SK-N-MC (cell line): ENCODE measurements around the gene SSR1.

Source experiments
- DNase-seq: peaks from one replicate; pipeline ENCODE4 v3.0.0-alpha.2; 2011; ENCODE audit warnings: low read depth, low spot score
- H3K27ac ChIP-seq: fragments of 200-600 bp; sonication (generic); 2 replicates; pipeline ENCODE4 v1.5.1; 2016; ENCODE audit warnings: mixed run types
- H3K36me3 ChIP-seq: fragments of 200-600 bp; sonication (generic); 2 replicates; pipeline ENCODE4 v1.6.1; 2017; ENCODE audit warnings: antibody characterized with exemption, low read length, mixed read lengths; ENCODE audit not compliant: insufficient read depth
- H3K4me3 ChIP-seq: fragments of 200-600 bp; sonication (generic); 2 replicates; pipeline ENCODE4 v1.5.1; 2016
- H3K9ac ChIP-seq: fragments of 200-600 bp; sonication (generic); 2 replicates; pipeline ENCODE4 v1.8.0; 2017; ENCODE audit warnings: mixed run types, mixed read lengths; ENCODE audit not compliant: insufficient read length
- H3K9me3 ChIP-seq: fragments of 200-600 bp; sonication (generic); 2 replicates; pipeline ENCODE4 v1.6.1; 2017; ENCODE audit warnings: low read depth, mild to moderate bottlenecking, antibody characterized with exemption, low read length, moderate library complexity, mixed read lengths
- EZH2 ChIP-seq: fragments of 200-600 bp; sonication (generic); IDR thresholded peaks from one replicate; pipeline ENCODE4 v1.6.1; 2017; ENCODE audit warnings: antibody characterized with exemption
- FOXP2 ChIP-seq: optimal IDR thresholded peaks from 2 replicates; pipeline ENCODE3; 2011; ENCODE audit warnings: mild to moderate bottlenecking, moderate library complexity; ENCODE audit not compliant: insufficient read depth; ENCODE audit errors: extremely low read length, control extremely low read depth
- POLR2AphosphoS5 ChIP-seq: IDR thresholded peaks from 2 replicates; pipeline ENCODE4 v1.6.1; 2012; ENCODE audit warnings: mild to moderate bottlenecking, low read depth, low read length, borderline replicate concordance

The SSR1 gene

DNA sequence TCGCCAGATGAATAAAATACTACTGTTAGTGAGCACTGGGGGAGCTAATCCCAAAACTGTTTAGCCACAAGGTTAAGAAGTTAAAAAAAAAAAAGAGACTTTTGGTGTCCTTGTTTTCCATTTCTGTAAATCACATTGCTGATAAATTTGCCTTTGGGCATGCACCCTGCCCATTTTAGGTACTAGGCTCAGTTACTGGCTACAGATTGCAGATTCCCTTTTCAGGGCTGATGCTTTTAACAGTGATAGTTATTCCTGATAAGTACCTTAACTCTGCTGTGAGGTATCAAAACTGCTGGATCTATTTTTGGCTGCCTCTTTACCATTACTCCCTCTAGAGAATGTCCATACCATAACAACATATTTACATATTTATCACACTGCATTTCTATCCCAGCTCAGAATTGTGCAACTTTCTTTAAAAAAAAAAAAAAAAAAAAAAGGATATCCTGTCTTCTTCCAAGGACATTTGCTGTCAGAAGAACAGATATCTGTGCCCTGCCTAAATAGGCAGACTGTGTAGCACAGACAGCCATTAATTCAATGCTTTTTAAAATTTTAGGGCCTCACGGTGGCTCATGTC, 94.5 kb downstream of the SSR1 start:
- peak overlapping the region; percentile 69 for H3K27ac ChIP-seq
- no peak overlapping the region for H3K9ac ChIP-seq
- H3K4me3 ChIP-seq: no peak overlapping the region
- DNase-seq: no peak
- H3K9me3 ChIP-seq: no peaks in the 10 kb centered on the region
- no peak for TF ChIP-seq POLR2AphosphoS5
- TF ChIP-seq FOXP2: no peak
- no peak for TF ChIP-seq EZH2
- peaks cover 69% of the 10 kb centered on the region for H3K36me3 ChIP-seq
